Panc1 (cell line): Measurements from ENCODE around the gene MVK.

Experiments
- CTCF ChIP-seq: fragments of 450-650 bp; IDR thresholded peaks from 2 replicates; pipeline ENCODE4 v1.5.1; 2017; ENCODE audit warnings: mild to moderate bottlenecking
- POLR2AphosphoS5 ChIP-seq: IDR thresholded peaks from 2 replicates; pipeline ENCODE4 v1.6.1; 2012; ENCODE audit warnings: mild to moderate bottlenecking, low read depth, low read length, moderate library complexity
- TCF7L2 ChIP-seq: IDR thresholded peaks from 2 replicates; pipeline ENCODE4 v1.6.1; 2011; ENCODE audit warnings: mild to moderate bottlenecking, low read depth, low read length, inconsistent platforms
- TF ChIP-seq, protein P1 (sequence below), 2 experiments: IDR thresholded peaks; 2 replicates each; pipeline ENCODE4 v1.6.1; 2011 to 2012; ENCODE audit warnings: low read depth in 2 of 2, control low read depth in 1 of 2, low read length in 1 of 2, mild to moderate bottlenecking in 1 of 2, moderate library complexity in 1 of 2; ENCODE audit not compliant: insufficient read depth in 1 of 2

GRCh38 chr12:109573029-109573913 is at the start of gene MVK, which contains the start of gene MMAB:
- TF ChIP-seq TCF7L2 (peak; percentile 54; the same call in 1 of the 2 replicates), POLR2AphosphoS5 (peak; percentile 57; the same call in 1 of the 2 replicates), CTCF (no peak)
- TF ChIP-seq, protein P1, sequence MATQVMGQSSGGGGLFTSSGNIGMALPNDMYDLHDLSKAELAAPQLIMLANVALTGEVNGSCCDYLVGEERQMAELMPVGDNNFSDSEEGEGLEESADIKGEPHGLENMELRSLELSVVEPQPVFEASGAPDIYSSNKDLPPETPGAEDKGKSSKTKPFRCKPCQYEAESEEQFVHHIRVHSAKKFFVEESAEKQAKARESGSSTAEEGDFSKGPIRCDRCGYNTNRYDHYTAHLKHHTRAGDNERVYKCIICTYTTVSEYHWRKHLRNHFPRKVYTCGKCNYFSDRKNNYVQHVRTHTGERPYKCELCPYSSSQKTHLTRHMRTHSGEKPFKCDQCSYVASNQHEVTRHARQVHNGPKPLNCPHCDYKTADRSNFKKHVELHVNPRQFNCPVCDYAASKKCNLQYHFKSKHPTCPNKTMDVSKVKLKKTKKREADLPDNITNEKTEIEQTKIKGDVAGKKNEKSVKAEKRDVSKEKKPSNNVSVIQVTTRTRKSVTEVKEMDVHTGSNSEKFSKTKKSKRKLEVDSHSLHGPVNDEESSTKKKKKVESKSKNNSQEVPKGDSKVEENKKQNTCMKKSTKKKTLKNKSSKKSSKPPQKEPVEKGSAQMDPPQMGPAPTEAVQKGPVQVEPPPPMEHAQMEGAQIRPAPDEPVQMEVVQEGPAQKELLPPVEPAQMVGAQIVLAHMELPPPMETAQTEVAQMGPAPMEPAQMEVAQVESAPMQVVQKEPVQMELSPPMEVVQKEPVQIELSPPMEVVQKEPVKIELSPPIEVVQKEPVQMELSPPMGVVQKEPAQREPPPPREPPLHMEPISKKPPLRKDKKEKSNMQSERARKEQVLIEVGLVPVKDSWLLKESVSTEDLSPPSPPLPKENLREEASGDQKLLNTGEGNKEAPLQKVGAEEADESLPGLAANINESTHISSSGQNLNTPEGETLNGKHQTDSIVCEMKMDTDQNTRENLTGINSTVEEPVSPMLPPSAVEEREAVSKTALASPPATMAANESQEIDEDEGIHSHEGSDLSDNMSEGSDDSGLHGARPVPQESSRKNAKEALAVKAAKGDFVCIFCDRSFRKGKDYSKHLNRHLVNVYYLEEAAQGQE (IDR thresholded peaks at IDR 0.05; ENCODE audit: insufficient read depth in 1 of 2, low read depth in 2 of 2, low read length in 1 of 2): no peak
